PC-9 (cell line): Measurements from ENCODE around the gene NUP133. TPM values are rescaled to one million over a fixed set of nuclear protein-coding genes. Genes with fewer than 3 reads are reported as not detected.
A peak's percentile ranks its signal among the peaks of the same experiment; 100 is the strongest.

Experiments used
- BruUV-seq: library from RNA; stranded (reverse); fragments of 400-500 nt; replicated peaks from 2 replicates; lab custom pipeline; 2021; lab: Mats Ljungman, UMichigan
- CTCF ChIA-PET: fragments of 300-600 bp; sonication (Branson Sonifier 250); formaldehyde crosslinking; loops from one replicate; lab custom pipeline; 2022; ENCODE audit warnings: antibody characterized with exemption; lab: Charles Lee
- POLR2A ChIA-PET: fragments of 300-600 bp; sonication (Branson Sonifier 250); formaldehyde crosslinking; loops from one replicate; lab custom pipeline; 2022; ENCODE audit warnings: antibody characterized with exemption; ENCODE audit not compliant: unreplicated experiment; lab: Charles Lee
- DNase-seq, 2 experiments: peaks; one replicate each; pipeline versions ENCODE4 v3.0.0 to v3.0.0-alpha.2; 2015 to 2022; ENCODE audit warnings: mixed read lengths in 1 of 2
- H2AFZ ChIP-seq: fragments of 200-600 bp; sonication (generic); 2 replicates; pipeline ENCODE4 v1.8.1; 2017; ENCODE audit warnings: antibody characterized with exemption
- H3F3A ChIP-seq: fragments of 200-600 bp; sonication (generic); 2 replicates; pipeline ENCODE4 v1.8.1; 2017; ENCODE audit warnings: antibody characterized with exemption, mild to moderate bottlenecking, low read depth; ENCODE audit not compliant: insufficient read depth
- H3K27ac ChIP-seq: fragments of 200-600 bp; sonication (generic); 2 replicates; pipeline ENCODE4 v1.6.1; 2016; ENCODE audit warnings: mixed run types
- H3K27me3 ChIP-seq: fragments of 200-600 bp; sonication (generic); 2 replicates; pipeline ENCODE4 v1.6.1; 2016; ENCODE audit warnings: low read depth, mixed run types; ENCODE audit not compliant: insufficient read depth
- H3K36me3 ChIP-seq: fragments of 200-600 bp; sonication (generic); 2 replicates; pipeline ENCODE4 v1.6.1; 2016; ENCODE audit warnings: low read depth, mixed run types
- H3K4me1 ChIP-seq: fragments of 200-600 bp; sonication (generic); replicated peaks from 2 replicates; pipeline ENCODE4 v1.6.1; 2016; ENCODE audit warnings: mixed run types; ENCODE audit not compliant: insufficient read depth
- H3K4me2 ChIP-seq: fragments of 200-600 bp; sonication (generic); 2 replicates; pipeline ENCODE4 v1.6.1; 2017; ENCODE audit warnings: mixed run types
- H3K4me3 ChIP-seq: fragments of 200-600 bp; sonication (generic); 2 replicates; pipeline ENCODE4 v1.6.1; 2016; ENCODE audit warnings: mixed run types
- H3K79me2 ChIP-seq: fragments of 200-600 bp; sonication (generic); 2 replicates; pipeline ENCODE4 v1.6.1; 2017; ENCODE audit warnings: low read depth, mixed run types
- H3K9me2 ChIP-seq: fragments of 200-600 bp; sonication (generic); 2 replicates; pipeline ENCODE4 v1.8.1; 2017; ENCODE audit warnings: mild to moderate bottlenecking; ENCODE audit not compliant: insufficient read depth
- H3K9me3 ChIP-seq: fragments of 200-600 bp; sonication (generic); 2 replicates; pipeline ENCODE4 v1.8.1; 2016; ENCODE audit warnings: low read depth; ENCODE audit not compliant: insufficient read depth
- H4K20me1 ChIP-seq: fragments of 200-600 bp; sonication (generic); 2 replicates; pipeline ENCODE4 v1.8.1; 2017; ENCODE audit not compliant: insufficient read depth
- CTCF ChIP-seq: fragments of 200-600 bp; sonication (generic); conservative IDR thresholded peaks from 2 replicates; pipeline ENCODE4 v1.6.1; 2017; ENCODE audit warnings: mixed run types, antibody characterized with exemption, mild to moderate bottlenecking, moderate library complexity
- EZH2 ChIP-seq: fragments of 200-600 bp; sonication (generic); IDR thresholded peaks from 2 replicates; pipeline ENCODE4 v1.8.0; 2017; ENCODE audit warnings: antibody characterized with exemption, low read depth
- intact Hi-C: fragments of 100-400 bp; cut with micrococcal nuclease; formaldehyde crosslinking; loops from one replicate; pipeline ENCODE4 v1.10.0; 2022; ENCODE audit not compliant: unreplicated experiment
- total RNA-seq: library from RNA; stranded (reverse); gene quantifications from 2 replicates; pipeline ENCODE4 v1.2.3, GENCODE V29; 2021

The NUP133 gene
- total RNA-seq, 1 experiment from 2014 or later = 38.5 TPM

DNA sequence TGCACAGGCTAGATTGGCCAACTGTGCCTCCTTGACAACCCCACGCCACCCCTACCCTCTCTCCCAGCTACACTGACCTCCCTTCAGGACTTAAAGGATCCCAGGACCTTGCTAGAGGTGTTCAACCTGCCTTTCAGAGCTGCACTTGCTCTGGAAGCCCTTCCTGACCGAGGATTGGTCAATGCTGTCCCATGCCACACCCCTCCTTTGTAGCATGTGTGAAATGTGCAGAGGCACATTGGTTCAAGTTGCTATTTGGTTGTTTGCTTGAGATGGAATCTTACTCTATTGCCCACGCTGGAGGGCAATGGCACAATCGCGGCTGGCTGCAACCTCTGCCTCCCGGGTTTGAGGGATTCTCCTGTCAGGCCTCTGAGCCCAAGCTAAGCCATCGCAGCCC is 96.1 kb downstream of the NUP133 start:
- H3K27ac ChIP-seq = no peak overlapping the region
- ChIA-PET CTCF (no interaction called here), POLR2A (no interaction called here)
- intact Hi-C loops = no loop called here
- H3K36me3 ChIP-seq = no peaks in the 10 kb centered on the region
- H3K27me3 ChIP-seq = no peaks in the 10 kb centered on the region; the same call in 1 of the 2 replicates
- no peaks in the 10 kb centered on the region for H3F3A ChIP-seq
- peaks cover 15% of the 10 kb centered on the region for H3K4me1 ChIP-seq
- H4K20me1 ChIP-seq = no peaks in the 10 kb centered on the region
- DNase-seq = no peak
- H3K79me2 ChIP-seq = no peaks in the 10 kb centered on the region
- no peak overlapping the region for H2AFZ ChIP-seq
- no TSS peak for BruUV-seq
- no peak overlapping the region for H3K4me2 ChIP-seq
- no peaks in the 10 kb centered on the region for H3K9me2 ChIP-seq
- H3K4me3 ChIP-seq = no peak overlapping the region
- no peaks in the 10 kb centered on the region for H3K9me3 ChIP-seq
- TF ChIP-seq EZH2 (no peak), CTCF (no peak)

DNA sequence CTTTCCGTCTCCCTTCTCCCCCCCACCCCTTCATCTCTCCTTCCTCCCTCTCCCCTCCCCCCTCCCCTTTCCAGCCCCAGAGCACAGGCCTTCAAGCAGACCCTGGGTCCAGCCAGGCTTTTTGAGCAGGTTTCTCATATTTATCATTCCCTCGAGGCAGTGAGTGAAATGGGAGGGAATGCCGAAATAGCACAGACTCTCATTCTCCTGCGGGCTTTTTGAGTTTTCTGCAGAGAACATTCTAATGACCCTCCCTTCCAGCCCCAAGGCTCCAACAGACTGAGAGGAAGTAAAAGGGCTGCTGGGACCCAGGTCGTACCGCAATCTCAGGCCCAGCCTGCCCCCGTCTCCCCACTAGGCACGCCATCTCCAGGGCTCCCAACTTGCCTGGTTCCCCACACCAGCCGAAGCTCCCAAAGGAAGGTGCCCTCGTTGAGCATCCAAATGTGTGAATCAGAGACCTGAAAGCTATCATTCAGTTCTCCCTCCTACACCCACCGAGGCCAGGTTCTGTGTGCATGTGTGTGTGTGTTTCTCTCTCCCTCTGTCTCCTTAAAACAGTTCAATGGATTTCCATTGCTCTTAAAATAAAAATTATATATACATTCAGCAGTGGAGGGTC is 96.6 kb downstream of the NUP133 start:
- H3K79me2 ChIP-seq = no peaks in the 10 kb centered on the region
- no peak overlapping the region for H3K27ac ChIP-seq
- no peak for DNase-seq
- no peaks in the 10 kb centered on the region for H4K20me1 ChIP-seq
- BruUV-seq = no TSS peak
- no peak overlapping the region for H3K4me2 ChIP-seq
- no peaks in the 10 kb centered on the region for H3K9me2 ChIP-seq
- POLR2A ChIA-PET = no interaction called here
- no peaks in the 10 kb centered on the region for H3K36me3 ChIP-seq
- peaks cover 15% of the 10 kb centered on the region for H3K4me1 ChIP-seq
- H3K9me3 ChIP-seq = no peaks in the 10 kb centered on the region
- intact Hi-C loops = no loop called here
- no peak for TF ChIP-seq EZH2
- no peak for TF ChIP-seq CTCF
- no peaks in the 10 kb centered on the region for H3F3A ChIP-seq
- no peaks in the 10 kb centered on the region; the same call in 1 of the 2 replicates for H3K27me3 ChIP-seq
- no peak overlapping the region for H3K4me3 ChIP-seq
- CTCF ChIA-PET = no interaction called here
- no peak overlapping the region for H2AFZ ChIP-seq

- intact Hi-C loops = no loop called here
- Histone ChIP-seq H3K9me2 (no peaks in the 10 kb centered on the region), H3K4me2 (peak overlapping the region; percentile 21; the same call in 1 of the 2 replicates), H3K4me3 (no peak overlapping the region), H3K79me2 (no peaks in the 10 kb centered on the region), H3K27ac (no peak overlapping the region), H2AFZ (no peak overlapping the region), H3K36me3 (no peaks in the 10 kb centered on the region), H3K27me3 (no peaks in the 10 kb centered on the region; the same call in 1 of the 2 replicates), H4K20me1 (no peaks in the 10 kb centered on the region), H3K9me3 (no peaks in the 10 kb centered on the region), H3F3A (no peaks in the 10 kb centered on the region), H3K4me1 (peaks cover 15% of the 10 kb centered on the region)
- POLR2A ChIA-PET = no interaction called here
- peak in 1 of 2 experiments; percentile 31 for DNase-seq
- no TSS peak for BruUV-seq
- TF ChIP-seq EZH2 (no peak), CTCF (no peak)
- CTCF ChIA-PET = no interaction called here
Measured at GRCh38 chr1:229410692-229411433, 97.3 kb downstream of the NUP133 start.
